Effector memory CD8-positive, alpha-beta T cell (primary cell): ENCODE results near the gene EDRF1.
"Not testable (repeated sequence)": the region's sequence is repeated elsewhere in the genome, so short reads cannot be mapped to it uniquely, and the experiment has no call there.

ENCODE experiments used
- ATAC-seq: fragments of 150-1000 bp; cut with Tn5 transposase; replicated peaks from 2 replicates; pipeline ENCODE4 v1.10.0; 2021; ENCODE audit warnings: mild to moderate bottlenecking, moderate library complexity
- DNase-seq, 3 experiments: peaks; one replicate each; pipeline ENCODE4 v3.0.0; 2021
- H3K27ac Mint-ChIP-seq, 2 donors: one replicate each; pipeline ENCODE4 v1.8.0; 2022; ENCODE audit warnings: mild to moderate bottlenecking in 2 of 2, mixed read lengths in 2 of 2, moderate library complexity in 2 of 2
- H3K27me3 Mint-ChIP-seq, 2 donors: one replicate each; pipeline ENCODE4 v1.8.0; 2022; ENCODE audit warnings: mixed read lengths in 2 of 2
- H3K36me3 Mint-ChIP-seq: one replicate; pipeline ENCODE4 v1.8.0; 2022; ENCODE audit warnings: mild to moderate bottlenecking, moderate library complexity, mixed read lengths; ENCODE audit not compliant: insufficient read depth
- H3K4me1 Mint-ChIP-seq, 2 donors: one replicate each; pipeline ENCODE4 v1.8.0; 2022; ENCODE audit warnings: low read depth in 2 of 2, mixed read lengths in 2 of 2
- H3K4me3 Mint-ChIP-seq, 2 donors: one replicate each; pipeline ENCODE4 v1.8.0; 2022; ENCODE audit warnings: mild to moderate bottlenecking in 2 of 2, mixed read lengths in 2 of 2, moderate library complexity in 2 of 2
- H3K9me3 Mint-ChIP-seq, 2 donors: one replicate each; pipeline ENCODE4 v1.8.0; 2022; ENCODE audit warnings: mixed read lengths in 2 of 2

EDRF1 gene

GRCh38 chr10:125714728-125715127 lies 4.8 kb upstream of the EDRF1 start:
- not testable (repeated sequence) for H3K36me3 Mint-ChIP-seq, H3K27ac Mint-ChIP-seq, H3K4me3 Mint-ChIP-seq, ATAC-seq, DNase-seq, H3K4me1 Mint-ChIP-seq, H3K27me3 Mint-ChIP-seq
- peaks cover 3 to 17% of the 10 kb centered on the region in 2 donors for H3K9me3 Mint-ChIP-seq

- ATAC-seq (no peak), DNase-seq (no peak)
- peak overlapping the region; percentile 78 to 94 for H3K4me3 Mint-ChIP-seq
- no peaks in the 10 kb centered on the region for H3K27me3 Mint-ChIP-seq
- H3K27ac Mint-ChIP-seq, result peak overlapping the region; percentile 80 to 97
- H3K36me3 Mint-ChIP-seq, result peaks cover 53% of the 10 kb centered on the region
- H3K9me3 Mint-ChIP-seq, result no peaks in the 10 kb centered on the region
- peaks cover 11 to 29% of the 10 kb centered on the region in 2 donors for H3K4me1 Mint-ChIP-seq
Observed at GRCh38 chr10:125720002-125720382, 483 bp downstream of the EDRF1 start.

GRCh38 chr10:125721035-125721434 lies 1.5 kb downstream of the EDRF1 start:
- Mint-ChIP-seq H3K27me3 (no peaks in the 10 kb centered on the region), H3K27ac (peak overlapping the region in 1 of 2 donors; percentile 6), H3K4me1 (peaks cover 11 to 30% of the 10 kb centered on the region in 2 donors), H3K36me3 (peaks cover 62% of the 10 kb centered on the region), H3K4me3 (peak overlapping the region; percentile 78 to 94), H3K9me3 (no peaks in the 10 kb centered on the region)
- DNase-seq (no peak), ATAC-seq (no peak)

- peaks cover 80% of the 10 kb centered on the region for H3K36me3 Mint-ChIP-seq
- H3K4me3 Mint-ChIP-seq, result no peak overlapping the region
- no peak for ATAC-seq
- H3K27ac Mint-ChIP-seq, result no peak overlapping the region
- no peaks in the 10 kb centered on the region for H3K9me3 Mint-ChIP-seq
- peaks cover 11 to 30% of the 10 kb centered on the region in 2 donors for H3K4me1 Mint-ChIP-seq
- H3K27me3 Mint-ChIP-seq, result no peaks in the 10 kb centered on the region
- DNase-seq, result no peak
Observed at GRCh38 chr10:125722811-125723210, 3.3 kb downstream of the EDRF1 start.

- no peak overlapping the region for H3K27ac Mint-ChIP-seq
- peaks cover 7 to 21% of the 10 kb centered on the region in 2 donors for H3K4me1 Mint-ChIP-seq
- no peak for DNase-seq
- peaks cover 97% of the 10 kb centered on the region for H3K36me3 Mint-ChIP-seq
- H3K27me3 Mint-ChIP-seq, result no peaks in the 10 kb centered on the region
- no peak for ATAC-seq
- H3K4me3 Mint-ChIP-seq, result no peak overlapping the region
- no peaks in the 10 kb centered on the region for H3K9me3 Mint-ChIP-seq
Observed at GRCh38 chr10:125726914-125727313, 7.4 kb downstream of the EDRF1 start.

DNA sequence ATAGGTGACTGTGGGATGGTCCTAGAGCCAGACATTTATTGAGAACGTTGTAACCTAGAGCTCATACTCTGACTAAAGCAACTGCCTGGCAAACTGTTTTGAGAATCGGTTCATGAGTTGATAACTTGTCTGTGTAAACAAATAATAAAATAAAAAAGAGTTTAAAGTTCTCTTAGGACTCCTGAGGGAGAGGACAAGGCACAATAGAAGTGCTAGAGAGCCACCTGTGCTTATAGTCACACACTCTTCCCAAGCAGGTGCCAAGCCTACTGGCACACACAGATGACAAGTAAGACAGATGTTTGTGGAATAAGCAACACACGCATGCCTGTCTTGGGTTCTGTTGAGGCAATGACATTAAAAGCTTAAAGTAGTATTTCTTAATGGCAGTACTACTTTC lies 7.9 kb downstream of the EDRF1 start:
- no peak overlapping the region for H3K27ac Mint-ChIP-seq
- peaks cover 97% of the 10 kb centered on the region for H3K36me3 Mint-ChIP-seq
- H3K27me3 Mint-ChIP-seq, result no peaks in the 10 kb centered on the region
- ATAC-seq, result no peak
- no peak for DNase-seq
- H3K4me3 Mint-ChIP-seq, result no peak overlapping the region
- peaks cover 12 to 21% of the 10 kb centered on the region in 2 donors for H3K4me1 Mint-ChIP-seq
- H3K9me3 Mint-ChIP-seq, result no peaks in the 10 kb centered on the region

DNA sequence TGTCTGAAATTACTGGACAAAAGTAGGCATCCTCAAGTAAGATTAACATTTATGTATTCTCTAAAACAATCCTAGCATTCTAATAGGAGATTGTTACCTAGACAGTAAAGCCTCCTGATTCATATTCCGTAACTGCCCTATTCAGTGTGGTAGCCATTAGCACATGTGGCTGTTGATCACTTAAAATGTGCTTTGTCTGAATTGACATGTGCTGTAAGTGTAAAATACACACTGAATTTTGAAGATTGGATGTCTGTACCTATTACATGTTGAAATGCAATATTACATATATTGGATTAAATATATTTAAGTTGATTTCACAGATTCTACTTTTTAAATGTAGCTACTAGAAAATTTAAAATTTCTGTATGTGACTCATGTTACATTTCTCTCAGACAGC lies 14.6 kb downstream of the EDRF1 start:
- Mint-ChIP-seq H3K27me3 (no peaks in the 10 kb centered on the region), H3K36me3 (peaks cover 90% of the 10 kb centered on the region), H3K4me3 (no peak overlapping the region), H3K27ac (no peak overlapping the region), H3K9me3 (no peaks in the 10 kb centered on the region), H3K4me1 (peaks cover 7 to 13% of the 10 kb centered on the region in 2 donors)
- DNase-seq, result no peak
- no peak for ATAC-seq

- Mint-ChIP-seq H3K9me3 (no peaks in the 10 kb centered on the region), H3K27me3 (no peaks in the 10 kb centered on the region), H3K27ac (peak overlapping the region in 1 of 2 donors; percentile 17), H3K4me3 (no peak overlapping the region), H3K36me3 (peaks cover 90% of the 10 kb centered on the region), H3K4me1 (peaks cover 7 to 13% of the 10 kb centered on the region in 2 donors)
- DNase-seq, result no peak
- no peak for ATAC-seq
Observed at GRCh38 chr10:125734823-125735222, 15.3 kb downstream of the EDRF1 start.

DNA sequence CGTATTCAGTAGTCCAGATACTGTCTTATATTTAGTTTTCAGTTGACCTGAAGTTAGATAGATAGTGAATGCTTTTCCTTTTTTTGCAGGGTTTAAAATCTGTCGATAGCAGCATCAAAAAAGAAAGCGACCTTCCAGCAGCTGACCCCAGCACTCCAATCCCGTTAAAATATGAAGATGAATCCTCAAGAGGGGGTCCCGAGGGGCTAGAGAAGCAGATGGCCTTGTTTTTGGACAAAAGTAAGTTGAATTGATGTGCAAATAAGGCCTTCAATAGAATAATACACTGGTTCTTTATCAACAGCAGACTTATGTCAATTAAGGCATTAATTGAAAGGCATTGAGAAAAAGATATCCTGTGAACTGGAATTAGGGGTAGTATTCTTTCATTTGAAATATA lies 18.7 kb downstream of the EDRF1 start:
- ATAC-seq (no peak), DNase-seq (no peak)
- H3K36me3 Mint-ChIP-seq, result peaks cover 91% of the 10 kb centered on the region
- no peaks in the 10 kb centered on the region for H3K9me3 Mint-ChIP-seq
- H3K4me3 Mint-ChIP-seq, result no peak overlapping the region
- H3K27me3 Mint-ChIP-seq, result no peaks in the 10 kb centered on the region
- H3K4me1 Mint-ChIP-seq, result no peaks in the 10 kb centered on the region
- no peak overlapping the region for H3K27ac Mint-ChIP-seq

- Mint-ChIP-seq H3K4me3 (no peak overlapping the region), H3K4me1 (no peaks in the 10 kb centered on the region), H3K9me3 (no peaks in the 10 kb centered on the region), H3K27me3 (no peaks in the 10 kb centered on the region), H3K36me3 (peaks cover 90% of the 10 kb centered on the region), H3K27ac (peak overlapping the region in 1 of 2 donors; percentile 45)
- ATAC-seq, result no peak
- no peak for DNase-seq
Observed at GRCh38 chr10:125739994-125740679, 20.6 kb downstream of the EDRF1 start.

GRCh38 chr10:125742465-125742864 lies 23.0 kb downstream of the EDRF1 start:
- no peaks in the 10 kb centered on the region for H3K9me3 Mint-ChIP-seq
- H3K27me3 Mint-ChIP-seq, result no peaks in the 10 kb centered on the region
- ATAC-seq (no peak), DNase-seq (no peak)
- H3K4me1 Mint-ChIP-seq, result no peaks in the 10 kb centered on the region
- peaks cover 88% of the 10 kb centered on the region for H3K36me3 Mint-ChIP-seq
- H3K4me3 Mint-ChIP-seq, result no peak overlapping the region
- peak overlapping the region in 1 of 2 donors; percentile 80 for H3K27ac Mint-ChIP-seq

- H3K27me3 Mint-ChIP-seq, result no peaks in the 10 kb centered on the region
- ATAC-seq (no peak), DNase-seq (no peak)
- H3K9me3 Mint-ChIP-seq, result no peaks in the 10 kb centered on the region
- no peak overlapping the region for H3K4me3 Mint-ChIP-seq
- H3K27ac Mint-ChIP-seq, result peak overlapping the region in 1 of 2 donors; percentile 59
- H3K4me1 Mint-ChIP-seq, result no peaks in the 10 kb centered on the region
- H3K36me3 Mint-ChIP-seq, result peaks cover 78% of the 10 kb centered on the region
Observed at GRCh38 chr10:125744909-125745308, 25.4 kb downstream of the EDRF1 start.

GRCh38 chr10:125747417-125747816 lies 27.9 kb downstream of the EDRF1 start:
- Mint-ChIP-seq H3K36me3 (peaks cover 77% of the 10 kb centered on the region), H3K4me1 (no peaks in the 10 kb centered on the region), H3K27ac (no peak overlapping the region), H3K4me3 (no peak overlapping the region), H3K9me3 (no peaks in the 10 kb centered on the region), H3K27me3 (no peaks in the 10 kb centered on the region)
- DNase-seq (no peak), ATAC-seq (no peak)

DNA sequence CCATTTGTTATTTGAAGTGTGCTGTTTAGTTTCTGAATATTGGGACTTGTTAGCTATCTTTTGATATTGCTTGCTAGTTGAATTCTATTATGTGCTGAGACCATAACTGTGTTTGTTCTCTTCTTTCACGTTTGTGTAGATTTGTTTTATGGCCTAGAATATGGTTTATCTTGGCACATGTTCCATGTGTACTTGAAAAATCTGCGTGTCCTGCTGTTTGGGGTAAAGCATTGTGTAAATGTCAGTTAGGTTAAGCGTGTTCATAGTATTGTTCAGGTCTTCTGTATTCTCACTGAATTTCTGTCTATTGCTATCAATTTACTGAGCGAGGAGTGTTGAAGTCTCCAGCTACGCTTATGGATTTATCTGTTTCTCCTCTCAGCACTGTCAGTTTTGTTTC lies 36.7 kb downstream of the EDRF1 start:
- Mint-ChIP-seq H3K36me3 (peaks cover 84% of the 10 kb centered on the region), H3K27ac (peak overlapping the region in 1 of 2 donors; percentile 50), H3K9me3 (no peaks in the 10 kb centered on the region), H3K4me1 (peaks cover 4 to 18% of the 10 kb centered on the region in 2 donors), H3K27me3 (no peaks in the 10 kb centered on the region), H3K4me3 (no peak overlapping the region)
- DNase-seq (no peak), ATAC-seq (no peak)
